ENCODE measurements around the gene KLHL17.

KLHL17 gene

DNA sequence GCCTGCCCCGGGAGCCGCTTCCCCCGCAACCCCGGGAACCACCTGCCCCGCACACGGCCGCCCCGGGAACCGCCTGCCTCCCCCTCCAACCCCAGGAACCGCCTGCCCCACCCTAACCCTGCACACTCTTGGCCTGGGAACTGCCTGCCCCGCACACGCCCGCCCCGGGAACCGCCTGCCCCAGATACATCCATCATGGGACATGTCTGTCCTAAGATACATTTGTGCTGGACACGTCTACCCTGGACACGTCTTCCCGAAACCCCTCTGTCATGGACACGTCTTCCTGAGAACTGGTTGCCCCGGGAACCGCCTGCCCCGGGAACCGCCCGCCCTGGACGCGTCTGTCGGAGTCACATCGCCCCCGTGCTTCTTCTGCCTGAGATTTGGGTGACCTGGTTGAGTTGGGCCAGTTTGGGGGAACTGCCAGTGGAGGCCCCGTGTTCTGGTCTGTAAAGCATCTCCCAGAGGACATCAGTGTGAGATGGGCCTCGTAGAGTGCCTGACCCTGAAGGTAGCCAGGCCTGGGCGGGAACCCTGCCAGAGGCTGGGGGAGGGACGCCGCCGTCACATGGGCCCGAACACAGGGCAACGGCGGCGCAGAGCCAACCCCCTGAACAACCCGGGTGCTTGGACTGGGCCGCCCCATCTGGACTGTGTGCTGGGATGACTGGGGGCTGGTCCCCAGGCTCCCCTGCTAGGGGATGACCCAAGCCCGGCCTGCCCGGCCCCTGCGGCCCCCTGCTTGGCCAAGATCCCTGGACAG is 17.9 kb downstream of the KLHL17 start:
- no peak for TF ChIP-seq CTCF (IDR thresholded peaks at IDR 0.05)

DNA sequence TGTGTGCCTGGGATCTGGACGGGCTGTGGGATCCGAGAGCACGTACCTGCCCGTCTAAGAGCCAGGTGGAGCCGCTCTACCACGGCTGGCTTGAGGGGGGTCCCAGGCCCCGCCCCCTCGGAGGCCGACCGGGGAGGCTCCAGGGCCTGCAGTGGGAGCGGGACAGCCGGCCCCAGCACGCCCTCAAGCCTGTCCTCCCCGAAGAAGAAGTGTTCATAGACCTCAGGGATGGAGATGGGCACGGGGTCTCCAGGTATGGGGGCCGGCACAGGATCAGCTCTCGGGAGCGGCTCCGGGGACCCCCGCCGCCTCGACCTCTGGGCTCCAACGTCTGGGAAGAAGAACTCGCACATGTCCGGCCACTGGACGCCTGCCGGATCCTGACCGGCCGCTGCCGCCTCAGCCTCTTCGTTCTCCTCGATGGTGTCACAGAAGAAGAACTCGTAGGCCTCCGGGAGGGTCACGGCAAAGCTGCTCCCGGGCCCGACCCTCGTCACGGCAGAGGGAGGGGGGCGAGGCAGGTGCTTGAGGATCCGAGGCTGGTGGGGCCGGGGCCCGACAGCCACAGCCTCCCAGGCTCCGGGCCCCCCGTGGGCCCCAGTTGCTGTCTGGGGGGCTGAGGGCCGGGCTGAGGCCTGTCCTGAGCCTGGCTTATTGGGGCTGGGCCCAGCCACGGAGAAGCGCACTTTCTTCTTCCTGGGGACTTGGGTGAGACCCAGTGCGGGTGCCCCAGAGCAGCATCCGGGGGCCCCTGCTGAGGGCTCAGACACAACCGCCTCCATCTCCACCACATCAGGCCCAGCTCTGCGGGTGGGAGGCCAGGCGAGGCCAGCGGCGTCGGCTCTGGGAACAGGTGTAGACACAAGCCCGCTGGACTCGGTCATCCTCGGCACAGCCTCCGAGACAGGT is 18.7 kb downstream of the KLHL17 start:
- no peak for TF ChIP-seq CTCF (IDR thresholded peaks at IDR 0.05)

DNA sequence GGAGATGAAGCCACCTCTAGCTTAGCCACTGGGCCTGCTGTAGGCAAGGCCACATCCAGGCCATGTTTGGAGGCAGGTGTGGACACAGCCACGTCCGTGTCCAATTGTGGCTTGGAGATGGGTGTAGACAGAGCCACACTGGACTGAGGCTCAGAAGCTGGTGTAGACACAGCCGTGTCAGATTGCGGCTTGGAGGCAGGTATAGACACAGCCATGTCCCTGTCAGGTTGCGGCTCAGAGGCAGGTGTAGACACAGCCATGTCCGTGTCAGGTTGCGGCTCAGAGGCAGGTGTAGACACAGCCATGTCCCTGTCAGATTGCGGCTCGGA is 19.3 kb downstream of the KLHL17 start:
- no peak for TF ChIP-seq CTCF (IDR thresholded peaks at IDR 0.05)

DNA sequence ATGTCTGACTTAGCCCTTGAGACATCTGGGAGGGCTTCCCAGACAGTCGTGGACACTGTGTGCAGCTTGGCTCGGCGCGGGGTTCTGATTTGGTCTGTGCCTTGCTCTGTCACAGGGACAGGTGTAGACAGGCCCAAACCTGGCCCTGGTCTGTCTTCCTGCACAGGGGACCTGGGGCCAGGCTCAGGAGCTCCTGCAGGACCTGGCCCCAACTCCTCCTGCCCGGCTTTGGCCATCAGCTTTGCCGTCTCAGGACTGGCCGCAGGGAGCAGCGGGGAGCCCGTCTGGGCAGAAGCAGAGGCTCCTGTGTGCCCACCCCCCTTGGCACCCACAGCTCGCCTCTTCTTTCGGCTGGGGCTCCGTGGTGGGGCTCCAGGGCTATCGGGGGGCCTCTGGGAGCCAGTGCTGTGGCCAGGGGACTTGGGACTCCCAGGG is 19.8 kb downstream of the KLHL17 start:
- no peak for TF ChIP-seq CTCF (IDR thresholded peaks at IDR 0.05)

- no peak for TF ChIP-seq CTCF (IDR thresholded peaks at IDR 0.05)
Observed at GRCh38 chr1:980602-981395, 20.4 kb downstream of the KLHL17 start.

DNA sequence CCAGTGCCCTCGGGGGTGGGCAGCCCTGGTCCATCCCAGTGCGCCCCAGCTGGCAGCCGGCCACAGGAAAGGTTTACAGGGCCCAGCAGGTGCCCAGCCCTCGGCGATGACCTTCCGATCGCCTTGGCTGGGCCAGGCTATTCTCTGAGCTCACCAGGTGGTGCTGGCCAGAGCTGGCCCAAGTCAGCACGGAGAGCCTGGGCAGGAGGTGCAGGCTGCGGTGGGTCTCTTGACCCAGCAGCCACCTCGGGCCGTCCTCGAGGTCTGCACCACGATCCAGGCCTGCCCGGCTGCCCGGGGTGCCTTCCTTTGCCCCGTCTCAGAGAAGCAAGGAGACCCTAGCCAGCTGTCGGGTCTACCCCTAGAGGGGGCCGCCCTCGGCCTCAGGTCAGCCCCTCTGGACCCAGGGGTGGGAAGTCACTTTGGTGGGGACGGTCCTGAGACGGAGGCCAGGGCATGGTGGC is 21.1 kb downstream of the KLHL17 start:
- no peak for TF ChIP-seq CTCF (IDR thresholded peaks at IDR 0.05)

DNA sequence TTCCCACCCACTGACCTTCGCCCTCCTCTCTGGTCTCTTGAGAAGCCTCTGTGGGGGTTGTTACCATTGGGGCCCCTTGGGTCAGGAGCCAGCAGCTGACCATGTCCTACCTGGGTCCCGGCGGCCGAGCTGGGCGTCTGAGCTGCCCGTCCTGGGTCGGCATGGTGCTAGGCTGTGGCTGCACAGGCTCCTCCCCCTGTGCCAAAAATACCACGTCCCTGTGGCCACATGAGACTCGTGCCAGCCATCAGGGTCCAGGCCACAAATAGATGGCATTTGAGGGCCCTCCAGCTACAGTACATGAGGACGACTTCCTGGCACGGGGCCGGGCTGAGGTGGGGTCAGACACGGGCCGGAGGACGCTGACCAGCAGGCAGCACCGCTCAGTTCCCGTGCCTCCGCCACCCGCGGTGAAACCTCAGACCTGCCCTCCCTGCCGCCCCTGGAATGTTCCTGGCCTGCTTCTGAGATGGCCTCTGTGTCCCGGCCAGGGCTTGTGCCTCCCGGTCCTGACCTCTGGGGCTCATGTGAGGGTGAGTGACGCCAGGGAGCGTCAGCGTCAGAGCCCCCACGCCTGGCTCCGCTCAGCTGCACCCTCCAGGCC is 21.7 kb downstream of the KLHL17 start, which contains the start of gene PERM1:
PERM1 (minus strand) TSS at position 139 of the 604 bp plus-strand sequence. CDS start 1,064 bp downstream, outside the sequence.
- no peak for TF ChIP-seq CTCF (IDR thresholded peaks at IDR 0.05)

Measured in LNCAP (cell line).